Effector memory CD4-positive, alpha-beta T cell (primary cell): ENCODE measurements around the gene ORMDL3.
"Not testable (repeated sequence)": the region's sequence is repeated elsewhere in the genome, so short reads cannot be mapped to it uniquely, and the experiment has no call there.

Experiments used
- DNase-seq, 3 donors: peaks; one replicate each; pipeline ENCODE4 v3.0.0-alpha.2; 2020
- H3K27ac ChIP-seq: 2 replicates; pipeline ENCODE4 v1.7.0; 2013; ENCODE audit warnings: mild to moderate bottlenecking, low read length, moderate library complexity; ENCODE audit not compliant: insufficient read depth, poor library complexity, severe bottlenecking
- H3K27me3 ChIP-seq: replicated peaks from 2 replicates; pipeline ENCODE4 v1.7.0; 2013; ENCODE audit warnings: mild to moderate bottlenecking, low read length; ENCODE audit not compliant: insufficient read depth, control insufficient read depth, poor library complexity, severe bottlenecking
- H3K36me3 ChIP-seq: 2 replicates; pipeline ENCODE4 v1.7.0; 2013; ENCODE audit warnings: mild to moderate bottlenecking, low read length, moderate library complexity; ENCODE audit not compliant: control insufficient read depth, insufficient read depth
- H3K4me1 ChIP-seq: 2 replicates; pipeline ENCODE4 v1.7.0; 2013; ENCODE audit warnings: low read length, mild to moderate bottlenecking; ENCODE audit not compliant: control insufficient read depth, insufficient read depth, poor library complexity, severe bottlenecking
- H3K4me3 ChIP-seq: 2 replicates; pipeline ENCODE4 v1.7.0; 2013; ENCODE audit warnings: low read length, low read depth, mild to moderate bottlenecking; ENCODE audit not compliant: insufficient read depth, poor library complexity, severe bottlenecking
- H3K9me3 ChIP-seq: 2 replicates; pipeline ENCODE4 v1.7.0; 2013; ENCODE audit warnings: mild to moderate bottlenecking, low read length, moderate library complexity; ENCODE audit not compliant: control insufficient read depth

ORMDL3 gene

GRCh38 chr17:39915559-39915958 lies 11.8 kb downstream of the ORMDL3 start:
- peaks cover 17% of the 10 kb centered on the region for H3K4me1 ChIP-seq
- no peaks in the 10 kb centered on the region for H3K9me3 ChIP-seq
- no peak for DNase-seq
- no peak overlapping the region for H3K4me3 ChIP-seq
- H3K36me3 ChIP-seq, result peaks cover 25% of the 10 kb centered on the region
- H3K27me3 ChIP-seq, result no peaks in the 10 kb centered on the region
- H3K27ac ChIP-seq, result no peak overlapping the region

GRCh38 chr17:39913989-39914388 lies 13.4 kb downstream of the ORMDL3 start:
- Histone ChIP-seq H3K36me3 (peaks cover 29% of the 10 kb centered on the region), H3K27ac (no peak overlapping the region), H3K4me1 (peaks cover 9% of the 10 kb centered on the region), H3K27me3 (no peaks in the 10 kb centered on the region), H3K9me3 (no peaks in the 10 kb centered on the region), H3K4me3 (no peak overlapping the region)
- no peak for DNase-seq

GRCh38 chr17:39908789-39909352 lies 18.5 kb downstream of the ORMDL3 start:
- Histone ChIP-seq H3K27me3 (no peaks in the 10 kb centered on the region), H3K36me3 (peaks cover 26% of the 10 kb centered on the region)

GRCh38 chr17:39904990-39905288 lies 22.5 kb downstream of the ORMDL3 start:
- H3K9me3 ChIP-seq, result no peaks in the 10 kb centered on the region
- no peaks in the 10 kb centered on the region for H3K27me3 ChIP-seq
- H3K4me3 ChIP-seq, result no peak overlapping the region
- H3K27ac ChIP-seq, result no peak overlapping the region
- H3K36me3 ChIP-seq, result peaks cover 11% of the 10 kb centered on the region
- peaks cover 9% of the 10 kb centered on the region for H3K4me1 ChIP-seq
- DNase-seq, result no peak

More at GRCh38 chr17:39908789-39909352, 18.5 kb downstream of the ORMDL3 start:
- no peak for DNase-seq
- H3K4me1 ChIP-seq, result peaks cover 1% of the 10 kb centered on the region
- H3K27ac ChIP-seq, result no peak overlapping the region
- no peak overlapping the region for H3K4me3 ChIP-seq
- no peaks in the 10 kb centered on the region for H3K9me3 ChIP-seq

GRCh38 chr17:39903158-39903884 lies 24.1 kb downstream of the ORMDL3 start:
- peaks cover 9% of the 10 kb centered on the region for H3K4me1 ChIP-seq
- no peak overlapping the region for H3K4me3 ChIP-seq
- H3K36me3 ChIP-seq, result no peaks in the 10 kb centered on the region
- H3K27me3 ChIP-seq, result no peaks in the 10 kb centered on the region
- DNase-seq, result no peak
- H3K27ac ChIP-seq, result no peak overlapping the region
- H3K9me3 ChIP-seq, result no peaks in the 10 kb centered on the region

GRCh38 chr17:39902027-39902426 lies 25.4 kb downstream of the ORMDL3 start:
- not testable (repeated sequence) for H3K27me3 ChIP-seq

GRCh38 chr17:39899215-39899614 lies 28.2 kb downstream of the ORMDL3 start:
- Histone ChIP-seq H3K4me1 (peaks cover 11% of the 10 kb centered on the region), H3K27me3 (no peaks in the 10 kb centered on the region), H3K36me3 (no peaks in the 10 kb centered on the region), H3K9me3 (no peaks in the 10 kb centered on the region), H3K4me3 (no peak overlapping the region), H3K27ac (no peak overlapping the region)
- DNase-seq, result no peak

More at GRCh38 chr17:39902027-39902426, 25.4 kb downstream of the ORMDL3 start:
- not testable (repeated sequence) for H3K4me3 ChIP-seq, H3K36me3 ChIP-seq, H3K9me3 ChIP-seq, H3K4me1 ChIP-seq, H3K27ac ChIP-seq, DNase-seq

GRCh38 chr17:39898088-39898487 lies 29.3 kb downstream of the ORMDL3 start:
- Histone ChIP-seq H3K36me3 (no peaks in the 10 kb centered on the region), H3K9me3 (no peaks in the 10 kb centered on the region), H3K27ac (no peak overlapping the region), H3K27me3 (no peaks in the 10 kb centered on the region), H3K4me3 (no peak overlapping the region), H3K4me1 (peaks cover 3% of the 10 kb centered on the region)
- DNase-seq, result no peak

- Histone ChIP-seq H3K27me3 (no peaks in the 10 kb centered on the region), H3K4me1 (peaks cover 3% of the 10 kb centered on the region), H3K36me3 (no peaks in the 10 kb centered on the region), H3K27ac (no peak overlapping the region), H3K4me3 (no peak overlapping the region), H3K9me3 (no peaks in the 10 kb centered on the region)
- DNase-seq, result no peak
Observed at GRCh38 chr17:39894681-39895376, 32.6 kb downstream of the ORMDL3 start.

- no peak overlapping the region for H3K4me3 ChIP-seq
- H3K36me3 ChIP-seq, result no peaks in the 10 kb centered on the region
- H3K27me3 ChIP-seq, result no peaks in the 10 kb centered on the region
- H3K4me1 ChIP-seq, result no peaks in the 10 kb centered on the region
- no peak overlapping the region for H3K27ac ChIP-seq
- no peak for DNase-seq
- H3K9me3 ChIP-seq, result no peaks in the 10 kb centered on the region
Observed at GRCh38 chr17:39889200-39889599, 38.2 kb downstream of the ORMDL3 start.
